ENCODE data around the gene ALKAL2.

Gene ALKAL2

GRCh38 chr2:289362-290089, 1.6 kb upstream of the ALKAL2 start:
- DNase-seq: no peak

GRCh38 chr2:288758-289361, 969 bp upstream of the ALKAL2 start:
- DNase-seq: no peak

- no peak for DNase-seq
These were observed 413 bp downstream of the ALKAL2 start for GRCh38 chr2:287471-287885.

- DNase-seq: no peak
These were observed 1.0 kb downstream of the ALKAL2 start for GRCh38 chr2:286774-287392.

- DNase-seq: no peak
These were observed 1.9 kb downstream of the ALKAL2 start for GRCh38 chr2:286035-286434.

- DNase-seq: no peak
These were observed 2.4 kb downstream of the ALKAL2 start for GRCh38 chr2:285531-285930.

- DNase-seq: no peak
These were observed 2.9 kb downstream of the ALKAL2 start for GRCh38 chr2:284896-285492.

- no peak for DNase-seq
These were observed 3.7 kb downstream of the ALKAL2 start for GRCh38 chr2:283996-284794.

- DNase-seq: no peak
These were observed 5.3 kb downstream of the ALKAL2 start for GRCh38 chr2:282371-283263.

GRCh38 chr2:281381-281780, 6.5 kb downstream of the ALKAL2 start:
- no peak for DNase-seq

- DNase-seq: no peak
These were observed 7.2 kb downstream of the ALKAL2 start for GRCh38 chr2:280650-281110.

GRCh38 chr2:279956-280649, 7.8 kb downstream of the ALKAL2 start:
- DNase-seq: no peak

GRCh38 chr2:279366-279765, 8.5 kb downstream of the ALKAL2 start:
- no peak for DNase-seq

GRCh38 chr2:278927-279320, 9.0 kb downstream of the ALKAL2 start:
- DNase-seq: no peak

GRCh38 chr2:278312-278926, 9.5 kb downstream of the ALKAL2 start:
- DNase-seq: no peak

- no peak for DNase-seq
These were observed 12.4 kb downstream of the ALKAL2 start for GRCh38 chr2:275466-275865.

- DNase-seq: no peak
These were observed 13.4 kb downstream of the ALKAL2 start for GRCh38 chr2:274503-274902.

GRCh38 chr2:273333-273732, 14.6 kb downstream of the ALKAL2 start:
- no peak for DNase-seq

GRCh38 chr2:271917-272316, 16.0 kb downstream of the ALKAL2 start:
- DNase-seq: no peak

GRCh38 chr2:270861-271260, 17.0 kb downstream of the ALKAL2 start:
- DNase-seq: no peak

Measured in CD4-positive, alpha-beta T cell treated with Interleukin-15 for 1 hour (primary cell).